H1 (cell line): ENCODE data around the gene AGFG1.

Experiments used
- POLR2AphosphoS5 ChIP-seq: IDR thresholded peaks from 2 replicates; pipeline ENCODE4 v1.6.1; 2011; ENCODE audit warnings: low read depth, low read length
- RFX5 ChIP-seq: IDR thresholded peaks from 2 replicates; pipeline ENCODE4 v1.6.1; 2011; ENCODE audit warnings: low read depth, low read length, improper control_type of control experiment, borderline replicate concordance
- SP2 ChIP-seq: IDR thresholded peaks from 2 replicates; pipeline ENCODE4 v1.6.1; 2012; ENCODE audit warnings: mild to moderate bottlenecking, low read length, inconsistent platforms
- TAF1 ChIP-seq: IDR thresholded peaks from 2 replicates; pipeline ENCODE4 v1.6.1; 2011; ENCODE audit warnings: mild to moderate bottlenecking, low read depth, low read length
- TCF12 ChIP-seq: IDR thresholded peaks from 2 replicates; pipeline ENCODE4 v1.6.1; 2011; ENCODE audit warnings: low read depth, mild to moderate bottlenecking, low read length
- TEAD4 ChIP-seq: IDR thresholded peaks from 2 replicates; pipeline ENCODE4 v1.6.1; 2012; ENCODE audit warnings: low read depth, low read length, inconsistent platforms, mixed read lengths

DNA sequence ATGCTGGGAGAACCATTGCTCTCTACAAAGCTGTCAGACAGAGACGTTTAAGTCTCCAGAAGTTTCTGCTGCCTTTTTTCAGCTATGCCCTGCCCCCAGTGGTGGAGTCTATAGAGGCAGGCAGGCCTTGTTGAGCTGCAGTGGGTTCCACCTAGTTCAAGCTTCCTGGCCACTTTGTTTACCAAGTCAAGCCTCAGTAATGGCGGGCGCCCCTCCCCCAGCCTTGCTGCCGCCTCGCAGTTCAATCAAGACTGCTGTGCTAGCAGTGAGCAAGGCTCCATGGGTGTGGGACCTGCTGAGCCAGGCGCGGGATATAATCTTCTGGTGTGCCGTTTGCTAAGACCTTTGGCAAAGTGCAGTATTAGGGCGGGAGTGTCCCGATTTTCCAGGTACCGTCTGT, 74.0 kb downstream of the AGFG1 start:
- TF ChIP-seq SP2 (no peak), TAF1 (no peak), POLR2AphosphoS5 (no peak), TEAD4 (no peak), RFX5 (no peak), TCF12 (no peak)
